Skeletal muscle satellite cell (primary cell): ENCODE results near the gene PUS7L.
"Not testable (repeated sequence)": the region's sequence is repeated elsewhere in the genome, so short reads cannot be mapped to it uniquely, and the experiment has no call there.

Experiments used
- H3K27me3 ChIP-seq: 2 replicates; pipeline ENCODE4 v1.7.0; 2013; ENCODE audit warnings: low read length; ENCODE audit not compliant: control insufficient read depth, insufficient read depth
- H3K36me3 ChIP-seq: 2 replicates; pipeline ENCODE4 v1.7.0; 2013; ENCODE audit warnings: mild to moderate bottlenecking, control low read depth, low read length; ENCODE audit not compliant: insufficient read depth
- H3K4me1 ChIP-seq: 2 replicates; pipeline ENCODE4 v1.7.0; 2013; ENCODE audit warnings: low read length; ENCODE audit not compliant: control insufficient read depth, insufficient read depth
- H3K4me2 ChIP-seq: 2 replicates; pipeline ENCODE4 v1.7.0; 2013; ENCODE audit warnings: mild to moderate bottlenecking, low read length
- H3K4me3 ChIP-seq: 2 replicates; pipeline ENCODE4 v1.7.0; 2013; ENCODE audit warnings: low read length
- H3K9ac ChIP-seq: 2 replicates; pipeline ENCODE4 v1.7.0; 2013; ENCODE audit warnings: mild to moderate bottlenecking, low read depth, low read length, moderate library complexity
- H3K9me3 ChIP-seq: replicated peaks from 2 replicates; pipeline ENCODE4 v1.7.0; 2013; ENCODE audit warnings: mild to moderate bottlenecking, control low read depth, low read length

Gene PUS7L

GRCh38 chr12:43776498-43776897 lies 17.9 kb upstream of the PUS7L start:
- peaks cover 16% of the 10 kb centered on the region for H3K36me3 ChIP-seq
- no peak overlapping the region for H3K9ac ChIP-seq
- H3K4me1 ChIP-seq: no peaks in the 10 kb centered on the region
- no peak overlapping the region for H3K4me2 ChIP-seq
- H3K27me3 ChIP-seq: no peaks in the 10 kb centered on the region
- no peak overlapping the region for H3K4me3 ChIP-seq
- H3K9me3 ChIP-seq: no peaks in the 10 kb centered on the region

GRCh38 chr12:43766291-43766690 lies 7.7 kb upstream of the PUS7L start:
- Histone ChIP-seq H3K9ac (no peak overlapping the region), H3K9me3 (no peaks in the 10 kb centered on the region), H3K4me2 (no peak overlapping the region), H3K4me1 (peaks cover 4% of the 10 kb centered on the region), H3K27me3 (no peaks in the 10 kb centered on the region), H3K4me3 (no peak overlapping the region), H3K36me3 (peaks cover 11% of the 10 kb centered on the region)

GRCh38 chr12:43764528-43764927 lies 5.9 kb upstream of the PUS7L start:
- H3K4me3 ChIP-seq: no peak overlapping the region
- H3K4me2 ChIP-seq: no peak overlapping the region
- H3K9ac ChIP-seq: no peak overlapping the region
- H3K36me3 ChIP-seq: peaks cover 3% of the 10 kb centered on the region
- H3K27me3 ChIP-seq: no peaks in the 10 kb centered on the region
- H3K9me3 ChIP-seq: no peaks in the 10 kb centered on the region
- peaks cover 13% of the 10 kb centered on the region for H3K4me1 ChIP-seq

DNA sequence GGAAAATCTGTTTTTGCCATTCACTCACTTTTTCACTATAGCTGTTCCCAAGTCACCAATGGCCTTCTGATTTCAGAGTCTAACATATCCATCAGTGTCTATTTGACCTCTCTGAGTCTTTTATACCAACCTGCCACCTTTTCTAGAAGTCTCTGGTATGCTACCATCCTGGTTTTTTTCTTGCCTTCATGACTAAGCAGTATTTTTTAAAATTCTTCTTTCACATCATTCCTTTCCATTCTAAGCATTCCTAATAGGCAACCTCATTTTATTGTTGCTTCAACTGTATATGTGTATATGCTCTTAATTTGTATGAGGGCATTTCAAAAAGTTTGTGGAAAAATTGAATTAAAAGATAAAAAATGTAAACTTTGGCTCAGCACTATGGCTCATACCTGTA lies 5.2 kb upstream of the PUS7L start:
- no peak overlapping the region for H3K4me2 ChIP-seq
- peaks cover 3% of the 10 kb centered on the region for H3K36me3 ChIP-seq
- H3K4me1 ChIP-seq: peaks cover 13% of the 10 kb centered on the region
- H3K9ac ChIP-seq: no peak overlapping the region
- H3K4me3 ChIP-seq: no peak overlapping the region
- no peaks in the 10 kb centered on the region for H3K27me3 ChIP-seq
- no peaks in the 10 kb centered on the region for H3K9me3 ChIP-seq

GRCh38 chr12:43762596-43762995 lies 4.0 kb upstream of the PUS7L start:
- Histone ChIP-seq H3K27me3 (no peaks in the 10 kb centered on the region), H3K36me3 (no peaks in the 10 kb centered on the region), H3K4me1 (peaks cover 19% of the 10 kb centered on the region), H3K4me2 (no peak overlapping the region), H3K9me3 (no peaks in the 10 kb centered on the region), H3K9ac (no peak overlapping the region), H3K4me3 (no peak overlapping the region)

DNA sequence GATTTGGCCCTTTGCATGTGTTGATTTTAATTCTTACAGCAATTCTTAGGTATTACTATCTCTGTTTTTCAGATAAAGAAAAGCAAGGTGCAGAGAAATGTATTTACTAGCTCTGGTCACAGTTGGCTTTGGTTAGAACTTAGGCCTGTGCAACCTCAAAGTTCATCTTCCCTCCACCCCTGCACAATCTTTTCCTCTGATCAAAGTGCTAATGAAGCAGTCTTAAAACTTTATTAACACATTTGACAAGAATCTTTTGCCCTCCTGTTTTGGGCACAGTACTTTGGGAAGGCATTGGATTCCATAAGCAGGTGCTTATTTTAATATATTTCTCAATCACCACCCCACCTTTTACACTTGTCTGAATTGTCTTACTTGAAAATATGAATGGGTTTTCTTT lies 2.9 kb upstream of the PUS7L start:
- Histone ChIP-seq H3K4me3 (no peak overlapping the region), H3K4me2 (no peak overlapping the region), H3K9me3 (no peaks in the 10 kb centered on the region), H3K4me1 (peaks cover 21% of the 10 kb centered on the region), H3K27me3 (no peaks in the 10 kb centered on the region), H3K9ac (no peak overlapping the region), H3K36me3 (no peaks in the 10 kb centered on the region)

GRCh38 chr12:43760396-43760795 lies 1.8 kb upstream of the PUS7L start:
- H3K36me3 ChIP-seq: no peaks in the 10 kb centered on the region
- no peaks in the 10 kb centered on the region for H3K9me3 ChIP-seq
- H3K27me3 ChIP-seq: no peaks in the 10 kb centered on the region
- H3K4me1 ChIP-seq: peaks cover 17% of the 10 kb centered on the region
- no peak overlapping the region for H3K9ac ChIP-seq
- H3K4me2 ChIP-seq: peak overlapping the region; percentile 93
- H3K4me3 ChIP-seq: peak overlapping the region; percentile 7

DNA sequence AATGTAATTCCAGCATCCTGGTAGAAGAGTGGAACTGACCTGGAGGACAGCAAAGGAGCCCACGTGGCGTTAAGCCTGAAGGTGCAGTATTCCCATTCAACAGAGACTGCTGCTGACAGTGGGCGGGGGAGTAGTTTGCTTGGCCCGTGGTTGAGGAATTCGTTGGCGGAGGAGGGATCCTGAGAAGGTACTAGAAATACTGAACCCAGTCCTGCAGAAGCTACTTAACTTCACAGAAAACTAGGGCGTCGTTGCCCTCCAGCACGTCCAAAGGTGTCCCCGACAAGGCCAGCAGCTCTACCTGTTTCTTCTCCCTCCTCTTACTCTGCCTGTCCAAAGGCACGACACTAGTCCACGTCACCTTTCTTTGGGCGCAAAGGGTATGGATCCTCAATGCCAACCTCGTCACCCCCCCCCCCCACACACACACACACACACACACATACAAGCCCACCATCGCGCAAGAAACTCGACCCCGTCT lies 303 bp downstream of the PUS7L start:
- Histone ChIP-seq H3K4me3 (peak overlapping the region; percentile 77), H3K4me1 (peaks cover 17% of the 10 kb centered on the region), H3K27me3 (no peaks in the 10 kb centered on the region), H3K36me3 (no peaks in the 10 kb centered on the region), H3K9ac (peak overlapping the region; percentile 78), H3K9me3 (no peaks in the 10 kb centered on the region), H3K4me2 (peak overlapping the region; percentile 93)

GRCh38 chr12:43754015-43754414 lies 4.6 kb downstream of the PUS7L start:
- peaks cover 8% of the 10 kb centered on the region for H3K4me1 ChIP-seq
- H3K4me3 ChIP-seq: no peak overlapping the region
- no peaks in the 10 kb centered on the region for H3K9me3 ChIP-seq
- H3K4me2 ChIP-seq: no peak overlapping the region
- no peaks in the 10 kb centered on the region for H3K27me3 ChIP-seq
- H3K36me3 ChIP-seq: peaks cover 8% of the 10 kb centered on the region
- no peak overlapping the region for H3K9ac ChIP-seq

DNA sequence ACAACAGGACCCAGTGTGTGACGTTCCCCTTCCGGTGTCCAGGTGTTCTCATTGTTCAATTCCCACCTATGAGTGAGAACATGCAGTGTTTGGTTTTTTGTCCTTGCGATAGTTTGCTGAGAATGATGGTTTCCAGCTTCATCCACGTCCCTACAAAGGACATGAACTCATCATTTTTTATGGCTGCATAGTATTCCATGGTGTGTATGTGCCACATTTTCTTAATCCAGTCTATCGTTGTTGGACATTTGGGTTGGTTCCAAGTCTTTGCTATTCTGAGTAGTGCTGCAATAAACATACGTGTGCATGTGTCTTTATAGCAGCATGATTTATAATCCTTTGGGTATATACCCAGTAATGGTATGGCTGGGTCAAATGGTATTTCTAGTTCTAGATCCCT lies 7.2 kb downstream of the PUS7L start:
- H3K4me1 ChIP-seq, H3K9ac ChIP-seq, H3K9me3 ChIP-seq, H3K27me3 ChIP-seq, H3K4me2 ChIP-seq, H3K4me3 ChIP-seq: not testable (repeated sequence)
- H3K36me3 ChIP-seq: peaks cover 11% of the 10 kb centered on the region

DNA sequence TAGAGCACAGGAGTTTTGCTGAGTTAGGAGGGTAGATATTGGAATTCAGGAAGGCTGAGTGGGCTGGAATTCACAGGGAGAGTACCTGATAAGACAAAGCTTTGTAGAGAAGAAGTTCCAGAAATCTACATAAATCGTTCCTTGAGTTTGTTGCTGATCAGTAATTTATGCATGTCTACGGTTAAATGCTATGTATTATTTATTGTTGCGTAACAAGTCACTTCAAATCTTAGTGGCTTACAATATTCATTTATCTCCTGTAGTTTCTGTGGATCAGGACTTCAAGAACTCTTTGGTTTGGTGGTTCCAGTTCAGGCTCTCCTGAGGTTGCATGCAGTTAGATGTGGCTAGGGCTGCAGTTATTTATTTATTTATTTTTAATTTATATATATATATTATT lies 7.8 kb downstream of the PUS7L start:
- no peaks in the 10 kb centered on the region for H3K9me3 ChIP-seq
- H3K9ac ChIP-seq: no peak overlapping the region
- no peaks in the 10 kb centered on the region for H3K4me1 ChIP-seq
- no peak overlapping the region for H3K4me3 ChIP-seq
- no peak overlapping the region for H3K4me2 ChIP-seq
- no peaks in the 10 kb centered on the region for H3K27me3 ChIP-seq
- H3K36me3 ChIP-seq: peaks cover 11% of the 10 kb centered on the region

GRCh38 chr12:43749016-43749415 lies 9.6 kb downstream of the PUS7L start:
- Histone ChIP-seq H3K4me2 (no peak overlapping the region), H3K4me3 (no peak overlapping the region), H3K4me1 (no peaks in the 10 kb centered on the region), H3K9me3 (peaks cover 16% of the 10 kb centered on the region), H3K36me3 (peaks cover 28% of the 10 kb centered on the region), H3K27me3 (no peaks in the 10 kb centered on the region), H3K9ac (no peak overlapping the region)
